Measurements from ENCODE around the gene CNPY1. TPM values are rescaled to one million over a fixed set of nuclear protein-coding genes. Genes with fewer than 3 reads are reported as not detected.

CNPY1 gene
- polyA plus RNA-seq, 1 of the 3 experiments (the other 2 are of a cell fraction), result not detected

GRCh38 chr7:155559519-155560108 lies 13.3 kb upstream of the CNPY1 start:
- no peak for DNase-seq
- Histone ChIP-seq H3K4me3 (ENCODE audit: low read depth in 2 of 2, low read length in 1 of 2) (no peak overlapping the region), H3K4me2 (no peak overlapping the region), H4K20me1 (ENCODE audit: insufficient read depth) (no peaks in the 10 kb centered on the region), H3K36me3 (replicated peaks in 1 of 2; ENCODE audit: control insufficient read depth in 1 of 2, insufficient read depth in 2 of 2, low read length in 1 of 2) (no peaks in the 10 kb centered on the region), H3K27me3 (ENCODE audit: insufficient read depth) (peaks cover 44% of the 10 kb centered on the region), H3K9me3 (no peaks in the 10 kb centered on the region), H3K79me2 (ENCODE audit: insufficient read depth) (no peaks in the 10 kb centered on the region), H3K9ac (no peak overlapping the region), H3K9me2 (no peaks in the 10 kb centered on the region), H2AFZ (ENCODE audit: low read depth) (no peak overlapping the region), H3K4me1 (ENCODE audit: control insufficient read depth in 1 of 2, insufficient read depth in 2 of 2, low read depth in 1 of 2, low read length in 1 of 2) (no peaks in the 10 kb centered on the region), H3K27ac (ENCODE audit: low read depth in 2 of 2, low read length in 1 of 2) (no peak overlapping the region), H3F3A (replicated peaks; ENCODE audit: insufficient read depth) (no peaks in the 10 kb centered on the region)
- ChIA-PET CTCF (no interaction called here), POLR2A (no interaction called here)
- 25% methylated on average over 5 of the region's 13 CpGs for WGBS (ENCODE audit: low lambda C conversion rate)
- TF ChIP-seq USF2 (IDR thresholded peaks at IDR 0.05; ENCODE audit: borderline replicate concordance, low read depth, low read length) (no peak), POLR2AphosphoS5 (IDR thresholded peaks at IDR 0.05; ENCODE audit: low read depth, low read length) (no peak), USF1 (IDR thresholded peaks at IDR 0.05; ENCODE audit: borderline replicate concordance, low read depth) (no peak), NFIC (IDR thresholded peaks at IDR 0.05; ENCODE audit: borderline replicate concordance) (no peak), SMC3 (IDR thresholded peaks at IDR 0.05; ENCODE audit: low read depth, low read length) (no peak), RAD21 (IDR thresholded peaks at IDR 0.05; ENCODE audit: low read length) (no peak), TCF12 (IDR thresholded peaks at IDR 0.05) (no peak), REST (IDR thresholded peaks at IDR 0.05; ENCODE audit: low read depth, low read length) (no peak), GABPA (IDR thresholded peaks at IDR 0.05; ENCODE audit: low read depth) (no peak), JUND (IDR thresholded peaks at IDR 0.05) (no peak)

- 67% methylated on average over 13 of the region's 13 CpGs for WGBS (ENCODE audit: low lambda C conversion rate)
- H3K4me2 ChIP-seq, result no peak overlapping the region
- no peaks in the 10 kb centered on the region for H3F3A ChIP-seq (replicated peaks; ENCODE audit: insufficient read depth)
- H3K79me2 ChIP-seq (ENCODE audit: insufficient read depth), result no peaks in the 10 kb centered on the region
- H3K4me1 ChIP-seq (ENCODE audit: control insufficient read depth in 1 of 2, insufficient read depth in 2 of 2, low read depth in 1 of 2, low read length in 1 of 2), result no peaks in the 10 kb centered on the region
- H3K9ac ChIP-seq, result no peak overlapping the region
- CTCF ChIA-PET, result no interaction called here
- H3K9me2 ChIP-seq, result no peaks in the 10 kb centered on the region
- no peaks in the 10 kb centered on the region for H3K9me3 ChIP-seq
- TF ChIP-seq PBX3 (IDR thresholded peaks at IDR 0.05) (no peak), MAX (IDR thresholded peaks at IDR 0.05; ENCODE audit: low read depth) (no peak), TEAD4 (IDR thresholded peaks at IDR 0.05; ENCODE audit: borderline replicate concordance, insufficient read depth) (no peak), SMC3 (IDR thresholded peaks at IDR 0.05; ENCODE audit: low read depth, low read length) (no peak), FOXJ3 (CRISPR knock-in tag; IDR thresholded peaks at IDR 0.05) (no peak), FOXM1 (IDR thresholded peaks at IDR 0.05; ENCODE audit: low read depth) (no peak), JUND (IDR thresholded peaks at IDR 0.05) (no peak), USF1 (IDR thresholded peaks at IDR 0.05; ENCODE audit: borderline replicate concordance, low read depth) (no peak), TAF1 (IDR thresholded peaks at IDR 0.05; ENCODE audit: borderline replicate concordance, low read depth, low read length) (no peak), RAD21 (IDR thresholded peaks at IDR 0.05; ENCODE audit: low read length) (no peak)
- no peaks in the 10 kb centered on the region for H3K36me3 ChIP-seq (replicated peaks in 1 of 2; ENCODE audit: control insufficient read depth in 1 of 2, insufficient read depth in 2 of 2, low read length in 1 of 2)
- POLR2A ChIA-PET, result no interaction called here
- no peak overlapping the region for H2AFZ ChIP-seq (ENCODE audit: low read depth)
- no peak for DNase-seq
- no peak overlapping the region for H3K27ac ChIP-seq (ENCODE audit: low read depth in 2 of 2, low read length in 1 of 2)
- H3K4me3 ChIP-seq (ENCODE audit: low read depth in 2 of 2, low read length in 1 of 2), result no peak overlapping the region
- no peaks in the 10 kb centered on the region for H4K20me1 ChIP-seq (ENCODE audit: insufficient read depth)
- H3K27me3 ChIP-seq (ENCODE audit: insufficient read depth), result peaks cover 38% of the 10 kb centered on the region
Observed at GRCh38 chr7:155558961-155559360, 12.6 kb upstream of the CNPY1 start.

Measured in SK-N-SH (cell line).